ENCODE data around the gene STX17.
"Not testable (repeated sequence)": the region's sequence is repeated elsewhere in the genome, so short reads cannot be mapped to it uniquely, and the experiment has no call there.

The STX17 gene

GRCh38 chr9:99977033-99977792 is 70.8 kb downstream of the STX17 start:
- DNase-seq, result no peak

- DNase-seq, result no peak
Measured at GRCh38 chr9:99978221-99978620, 71.8 kb downstream of the STX17 start.

- no peak for DNase-seq
Measured at GRCh38 chr9:99980598-99980997, 74.1 kb downstream of the STX17 start.

- DNase-seq, result no peak
Measured at GRCh38 chr9:99986642-99987041, 80.2 kb downstream of the STX17 start.

GRCh38 chr9:99990508-99990907 is 84.1 kb downstream of the STX17 start:
- not testable (repeated sequence) for DNase-seq

GRCh38 chr9:99998266-99998665 is 91.8 kb downstream of the STX17 start:
- DNase-seq, result no peak

GRCh38 chr9:99998866-99999265 is 92.4 kb downstream of the STX17 start:
- DNase-seq, result no peak

- DNase-seq, result no peak
Measured at GRCh38 chr9:99999797-100000196, 93.3 kb downstream of the STX17 start.

GRCh38 chr9:100011062-100011681 is 104.7 kb downstream of the STX17 start:
- peak; percentile 11 to 61 for DNase-seq

- peak in 1 of 2 experiments; percentile 6 for DNase-seq
Measured at GRCh38 chr9:100012279-100012678, 105.8 kb downstream of the STX17 start.

GRCh38 chr9:100013573-100013972 is 107.1 kb downstream of the STX17 start:
- DNase-seq, result no peak

GRCh38 chr9:100014846-100015245 is 108.4 kb downstream of the STX17 start:
- peak in 1 of 2 experiments; percentile 6 for DNase-seq

GRCh38 chr9:100019541-100019940 is 113.1 kb downstream of the STX17 start:
- DNase-seq, result no peak
